HEK293 (cell line): ENCODE measurements around the gene EEF2KMT.
A peak's percentile ranks its signal among the peaks of the same experiment; 100 is the strongest.

Experiments
- CTCF ChIA-PET: fragments of 350-600 bp; formaldehyde crosslinking; extraction: SDS; loops from one replicate; lab custom pipeline; 2021; ENCODE audit warnings: antibody characterized with exemption; lab: Yijun Ruan, JAX
- POLR2A ChIA-PET: fragments of 300-600 bp; formaldehyde crosslinking; extraction: SDS; loops from one replicate; lab custom pipeline; 2020; ENCODE audit warnings: antibody characterized with exemption, inconsistent platforms; lab: Yijun Ruan, JAX
- H3K27ac ChIP-seq: fragments of 200-500 bp; sonication (Bioruptor generic); 2 replicates; pipeline ENCODE4 v1.5.1; 2014; ENCODE audit warnings: low read depth, low read length, control low read depth, inconsistent platforms; ENCODE audit errors: extremely low read depth
- H3K36me3 ChIP-seq, 2 experiments: fragments of 200-500 bp in 1 of 2; sonication (Bioruptor generic) in 1 of 2; 1 replicate in 1 of 2; 2 replicates in 1 of 2; pipeline ENCODE4 v1.5.1; 2014 to 2017; ENCODE audit warnings: inconsistent platforms in 2 of 2, low read length in 2 of 2; ENCODE audit not compliant: control insufficient read depth in 2 of 2, insufficient read depth in 1 of 2
- H3K4me1 ChIP-seq: fragments of 200-500 bp; sonication (Bioruptor generic); 2 replicates; pipeline ENCODE4 v1.5.1; 2014; ENCODE audit warnings: mild to moderate bottlenecking, low read length, inconsistent platforms; ENCODE audit not compliant: control insufficient read depth, insufficient read depth
- H3K4me3 ChIP-seq: 2 replicates; pipeline ENCODE4 v1.5.1; 2011; ENCODE audit warnings: low read depth, mild to moderate bottlenecking, control low read depth, low read length, moderate library complexity
- H3K9me3 ChIP-seq: fragments of 200-500 bp; sonication (Bioruptor generic); 2 replicates; pipeline ENCODE4 v1.5.1; 2014; ENCODE audit warnings: low read depth, low read length, inconsistent platforms; ENCODE audit not compliant: control insufficient read depth, insufficient read depth
- CTCF ChIP-seq: fragments of 450-650 bp; formaldehyde crosslinking; IDR thresholded peaks from 2 replicates; pipeline ENCODE4 v1.5.1; 2016; ENCODE audit warnings: missing biosample characterization, missing genetic modification characterization
- EGR2 ChIP-seq: fragments of 450-650 bp; formaldehyde crosslinking; IDR thresholded peaks from 2 replicates; pipeline ENCODE4 v1.5.1; 2016; ENCODE audit warnings: low read depth, missing biosample characterization, missing genetic modification characterization
- KLF1 ChIP-seq: fragments of 450-650 bp; formaldehyde crosslinking; IDR thresholded peaks from 2 replicates; pipeline ENCODE4 v1.5.1; 2016; ENCODE audit warnings: missing biosample characterization, missing genetic modification characterization
- KLF17 ChIP-seq: fragments of 450-650 bp; formaldehyde crosslinking; IDR thresholded peaks from 2 replicates; pipeline ENCODE4 v1.5.1; 2016; ENCODE audit warnings: missing biosample characterization, missing genetic modification characterization
- MEIS1 ChIP-seq: sonication (generic); formaldehyde crosslinking; IDR thresholded peaks from 2 replicates; pipeline ENCODE4 v1.8.1; 2022; ENCODE audit warnings: missing genetic modification reagents, mild to moderate bottlenecking, borderline replicate concordance
- WT1 ChIP-seq: fragments of 450-650 bp; formaldehyde crosslinking; IDR thresholded peaks from 2 replicates; pipeline ENCODE4 v1.5.1; 2016; ENCODE audit warnings: missing biosample characterization, missing genetic modification characterization
- ZBTB48 ChIP-seq: fragments of 450-650 bp; formaldehyde crosslinking; IDR thresholded peaks from 2 replicates; pipeline ENCODE4 v1.5.1; 2016; ENCODE audit warnings: missing biosample characterization, missing genetic modification characterization
- ZBTB6 ChIP-seq: fragments of 450-650 bp; formaldehyde crosslinking; IDR thresholded peaks from 2 replicates; pipeline ENCODE4 v1.5.1; 2017; ENCODE audit warnings: missing biosample characterization, missing genetic modification characterization
- ZNF112 ChIP-seq: fragments of 450-650 bp; formaldehyde crosslinking; IDR thresholded peaks from 2 replicates; pipeline ENCODE4 v1.5.0; 2017; ENCODE audit warnings: missing biosample characterization, missing genetic modification characterization
- ZNF140 ChIP-seq: fragments of 450-650 bp; formaldehyde crosslinking; IDR thresholded peaks from 2 replicates; pipeline ENCODE4 v1.5.1; 2016; ENCODE audit warnings: missing biosample characterization, missing genetic modification characterization
- ZNF169 ChIP-seq: fragments of 450-650 bp; formaldehyde crosslinking; IDR thresholded peaks from 2 replicates; pipeline ENCODE4 v1.5.1; 2016; ENCODE audit warnings: missing biosample characterization, missing genetic modification characterization
- ZNF18 ChIP-seq: fragments of 450-650 bp; formaldehyde crosslinking; IDR thresholded peaks from 2 replicates; pipeline ENCODE4 v1.5.1; 2016; ENCODE audit warnings: missing biosample characterization, missing genetic modification characterization
- ZNF223 ChIP-seq: fragments of 450-650 bp; formaldehyde crosslinking; IDR thresholded peaks from 2 replicates; pipeline ENCODE4 v1.5.1; 2016; ENCODE audit warnings: missing biosample characterization, missing genetic modification characterization
- ZNF350 ChIP-seq: fragments of 450-650 bp; formaldehyde crosslinking; IDR thresholded peaks from 2 replicates; pipeline ENCODE4 v1.5.0; 2017; ENCODE audit warnings: missing biosample characterization, mild to moderate bottlenecking, missing genetic modification characterization
- ZNF518A ChIP-seq: fragments of 450-650 bp; formaldehyde crosslinking; conservative IDR thresholded peaks from 2 replicates; pipeline ENCODE4 v1.5.1; 2016; ENCODE audit warnings: low read depth, missing biosample characterization, missing genetic modification characterization
- ZNF544 ChIP-seq: fragments of 450-650 bp; formaldehyde crosslinking; IDR thresholded peaks from 2 replicates; pipeline ENCODE4 v1.5.0; 2017; ENCODE audit warnings: missing biosample characterization, missing genetic modification characterization
- ZNF580 ChIP-seq: fragments of 450-650 bp; formaldehyde crosslinking; IDR thresholded peaks from 2 replicates; pipeline ENCODE4 v1.5.1; 2016; ENCODE audit warnings: missing biosample characterization, missing genetic modification characterization
- ZNF621 ChIP-seq: fragments of 450-650 bp; formaldehyde crosslinking; IDR thresholded peaks from 2 replicates; pipeline ENCODE4 v1.5.1; 2017; ENCODE audit warnings: missing biosample characterization, missing genetic modification characterization
- ZNF629 ChIP-seq: fragments of 450-650 bp; formaldehyde crosslinking; IDR thresholded peaks from 2 replicates; pipeline ENCODE4 v1.5.1; 2017; ENCODE audit warnings: missing biosample characterization, missing genetic modification characterization
- ZNF654 ChIP-seq: fragments of 450-650 bp; formaldehyde crosslinking; IDR thresholded peaks from 2 replicates; pipeline ENCODE4 v1.5.1; 2016; ENCODE audit warnings: low read depth, missing biosample characterization, missing genetic modification characterization
- ZNF670 ChIP-seq: fragments of 450-650 bp; formaldehyde crosslinking; IDR thresholded peaks from 2 replicates; pipeline ENCODE4 v1.5.1; 2016; ENCODE audit warnings: missing biosample characterization, missing genetic modification characterization, low read depth
- ZSCAN4 ChIP-seq: fragments of 450-650 bp; formaldehyde crosslinking; IDR thresholded peaks from 2 replicates; pipeline ENCODE4 v1.5.1; 2017; ENCODE audit warnings: missing biosample characterization, missing genetic modification characterization

EEF2KMT gene

GRCh38 chr16:5064915-5065314 lies 32.7 kb downstream of the EEF2KMT start (continued):
- TF ChIP-seq ZNF518A (tag by site-specific recombination), result no peak
- TF ChIP-seq KLF17 (tag by site-specific recombination), result no peak
- TF ChIP-seq KLF1 (tag by site-specific recombination), result no peak
- no peak for TF ChIP-seq ZNF112
- TF ChIP-seq ZNF350 (tag by site-specific recombination), result no peak
- TF ChIP-seq ZNF140 (tag by site-specific recombination), result no peak
- no peak for TF ChIP-seq EGR2 (tag by site-specific recombination)
- TF ChIP-seq ZNF169, result no peak

- Histone ChIP-seq H3K27ac (no peak overlapping the region), H3K4me3 (no peak overlapping the region), H3K36me3 (no peaks in the 10 kb centered on the region), H3K9me3 (no peaks in the 10 kb centered on the region), H3K4me1 (peaks cover 14% of the 10 kb centered on the region)
- ChIA-PET CTCF (interaction anchor here (0.7 to 0.9 kb wide), 2 partner anchors 8 to 70 kb away, joined by 3 to 5 read pairs; partner anchors contain the start of gene ALG1), POLR2A (no interaction called here)
- TF ChIP-seq ZNF18, result peak; percentile 73
- TF ChIP-seq ZBTB48, result no peak
- no peak for TF ChIP-seq ZNF629 (tag by site-specific recombination)
- TF ChIP-seq ZNF670 (tag by site-specific recombination), result no peak
- no peak for TF ChIP-seq ZNF223 (tag by site-specific recombination)
- TF ChIP-seq WT1 (tag by site-specific recombination), result no peak
- TF ChIP-seq ZNF621 (tag by site-specific recombination), result no peak
- TF ChIP-seq ZBTB6, result no peak
- TF ChIP-seq ZSCAN4 (tag by site-specific recombination), result no peak
- 0 out of 2 replicates have a peak, but pooled peaks have one; percentile 27 for TF ChIP-seq ZNF580 (tag by site-specific recombination)
- no peak for TF ChIP-seq MEIS1 (CRISPR knock-in tag)
- TF ChIP-seq ZNF544 (tag by site-specific recombination), result no peak
- TF ChIP-seq ZNF654, result peak; percentile 14; the same call in 1 of the 2 replicates
- TF ChIP-seq CTCF (tag by site-specific recombination), result peak; percentile 31; the same call in 1 of the 2 replicates
Measured at GRCh38 chr16:5062790-5063765, 34.5 kb downstream of the EEF2KMT start.
